ENCODE measurements around the gene ITPRIPL2. TPM values are rescaled to one million over a fixed set of nuclear protein-coding genes. Genes with fewer than 3 reads are reported as not detected.

The ITPRIPL2 gene
- total and polyA plus RNA-seq, 2 of the 13 experiments (the other 11 are each of a cell fraction or from before 2014, with no cell fraction given) = 5.9 to 12.6 TPM

DNA sequence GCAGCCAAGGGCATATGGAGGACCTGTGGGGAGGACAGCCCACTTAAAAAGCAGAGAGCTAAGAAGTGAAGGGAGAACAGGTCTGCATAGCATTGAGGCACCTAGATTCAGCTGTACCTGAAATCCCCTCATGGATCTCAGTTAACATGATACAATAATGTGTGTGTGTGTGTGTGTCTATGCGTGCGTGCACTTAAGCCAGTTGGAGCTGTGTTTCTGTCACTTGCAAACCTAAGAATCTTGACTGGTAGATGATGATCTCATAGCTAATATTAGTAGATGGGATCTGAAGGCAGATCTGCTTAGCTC is 1.7 kb upstream of the ITPRIPL2 start:
- no TSS peak for BruUV-seq (replicated peaks)
- in situ Hi-C loops (cut with HindIII; ENCODE audit: extremely low pct_ligation_motif_present, low pct_unique_long_range_greater_than_20kb) (no loop called here), intact Hi-C loops (cut with micrococcal nuclease; ENCODE audit: unreplicated experiment) (loop anchor here (2.0 kb wide), 1 partner anchor 19 kb away; no protein-coding TSS in a partner anchor)
- no peaks in the 10 kb centered on the region; a peak in 1 of 5 replicates for H3K36me3 ChIP-seq (replicated peaks in 1 of 2; ENCODE audit: control insufficient read depth in 1 of 2, insufficient read depth in 2 of 2, low read length in 2 of 2)
- H3K27ac ChIP-seq (ENCODE audit: extremely low read length, insufficient read depth, low read length) = no peak overlapping the region
- peaks cover 92% of the 10 kb centered on the region for H3K4me1 ChIP-seq (ENCODE audit: insufficient read depth, low read length)
- ATAC-seq = no peak
- no peaks in the 10 kb centered on the region for H3K9me3 ChIP-seq (ENCODE audit: low read length)
- H3K4me3 ChIP-seq (replicated peaks in 1 of 3; ENCODE audit: insufficient read depth in 1 of 3, low read depth in 2 of 3, low read length in 3 of 3) = no peak overlapping the region
- H3K9ac ChIP-seq (ENCODE audit: insufficient read depth, low read depth, low read length) = no peak overlapping the region
- ChIA-PET CTCF (ENCODE audit: low intra/inter-chr PET ratio, low total read pairs) (no interaction called here), POLR2A (interaction anchor here (1.9 to 12.1 kb wide), 4 partner anchors 11 to 311 kb away, joined by 6 to 239 read pairs (median 16); partner anchors contain the start of gene ARL6IP1)
- H2AFZ ChIP-seq (ENCODE audit: low read length) = no peak overlapping the region
- H3K79me2 ChIP-seq (ENCODE audit: insufficient read depth, low read length) = peaks cover 5% of the 10 kb centered on the region
- TF ChIP-seq ZNF263 (CRISPR knock-in tag; IDR thresholded peaks at IDR 0.05) = peak; percentile 85
- TF ChIP-seq ADNP (CRISPR knock-in tag; IDR thresholded peaks at IDR 0.05) = peak; percentile 50; the same call in 1 of the 2 replicates
- TF ChIP-seq BRD4 (CRISPR knock-in tag; IDR thresholded peaks at IDR 0.05) = no peak
- no peak for TF ChIP-seq MLXIP (CRISPR knock-in tag; IDR thresholded peaks at IDR 0.05; ENCODE audit: borderline replicate concordance)
- 0 out of 2 replicates have a peak, but pooled peaks have one; percentile 62 for TF ChIP-seq ZNF691 (CRISPR knock-in tag; IDR thresholded peaks at IDR 0.05; ENCODE audit: borderline replicate concordance, low read depth)
- TF ChIP-seq ZNF350 (CRISPR knock-in tag; IDR thresholded peaks at IDR 0.05; ENCODE audit: borderline replicate concordance, low read depth) = no peak
- TF ChIP-seq ZMYM2 (CRISPR knock-in tag; IDR thresholded peaks at IDR 0.05) = 0 out of 2 replicates have a peak, but pooled peaks have one; percentile 18
- TF ChIP-seq TFE3 (CRISPR knock-in tag; IDR thresholded peaks at IDR 0.05) = no peak
- peak; percentile 100 for TF ChIP-seq ZNF329 (CRISPR knock-in tag; IDR thresholded peaks at IDR 0.05; ENCODE audit: low read depth)
- peak; percentile 83 for TF ChIP-seq ZNF7 (CRISPR knock-in tag; IDR thresholded peaks at IDR 0.05)
- TF ChIP-seq ZNF225 (CRISPR knock-in tag; IDR thresholded peaks at IDR 0.05) = no peak
- TF ChIP-seq PHF5A (CRISPR knock-in tag; IDR thresholded peaks at IDR 0.05; ENCODE audit: low read depth, unreplicated experiment) = no peak
- no peak for DNase-seq (ENCODE audit: low spot score)
- 87% methylated on average over 2 of the region's 2 CpGs for WGBS (ENCODE audit: low lambda C conversion rate)
- H4K20me1 ChIP-seq (ENCODE audit: insufficient read depth, low read length) = no peaks in the 10 kb centered on the region
- H3K4me2 ChIP-seq (ENCODE audit: low read depth, low read length) = peak overlapping the region; percentile 1; the same call in 1 of the 2 replicates
- no peak for FAIRE-seq
- no peaks in the 10 kb centered on the region for H3K27me3 ChIP-seq (ENCODE audit: control insufficient read depth in 1 of 2, insufficient read depth in 2 of 2, low read length in 2 of 2)

Data from HepG2 (cell line).